Right forelimb (tissue), 1 donor: ENCODE measurements around the gene CEP85.
A peak's percentile ranks its signal among the peaks of the same experiment; 100 is the strongest.

Experiments used
- DNase-seq: peaks from one replicate; pipeline ENCODE4 v3.0.0-alpha.2; 2018

The CEP85 gene

GRCh38 chr1:26318338-26319064 is 84.5 kb downstream of the CEP85 start:
- no peak for DNase-seq

- DNase-seq: no peak
Observed at GRCh38 chr1:26320896-26321295, 86.9 kb downstream of the CEP85 start.

GRCh38 chr1:26321315-26322041 is 87.5 kb downstream of the CEP85 start:
- DNase-seq: peak; percentile 92

GRCh38 chr1:26322042-26322331 is 88.0 kb downstream of the CEP85 start:
- DNase-seq: no peak

- DNase-seq: no peak
Observed at GRCh38 chr1:26323382-26323781, 89.4 kb downstream of the CEP85 start.

- DNase-seq: no peak
Observed at GRCh38 chr1:26324550-26324949, 90.5 kb downstream of the CEP85 start.

- DNase-seq: no peak
Observed at GRCh38 chr1:26327956-26328362, 94.0 kb downstream of the CEP85 start.
